Vagina (tissue), 2 donors: ENCODE measurements around the gene GPC5. TPM values are rescaled to one million over a fixed set of nuclear protein-coding genes. Genes with fewer than 3 reads are reported as not detected.
"Not testable (repeated sequence)": the region's sequence is repeated elsewhere in the genome, so short reads cannot be mapped to it uniquely, and the experiment has no call there.

Source experiments
- DNase-seq, 2 donors: peaks; one replicate each; pipeline ENCODE4 v3.0.0-alpha.2; 2017; ENCODE audit errors: extremely low spot score in 2 of 2
- H3K27ac ChIP-seq: fragments of 200-600 bp; sonication (generic); one replicate; pipeline ENCODE4 v1.5.1; 2019
- H3K27me3 ChIP-seq: fragments of 200-600 bp; sonication (generic); one replicate; pipeline ENCODE4 v1.5.1; 2019
- H3K36me3 ChIP-seq, 2 donors: fragments of 200-600 bp; sonication (generic); one replicate each; pipeline ENCODE4 v1.5.1; 2017 to 2019
- H3K4me1 ChIP-seq: fragments of 200-600 bp; sonication (generic); one replicate; pipeline ENCODE4 v1.5.1; 2019
- H3K4me3 ChIP-seq, 2 donors: fragments of 200-600 bp; sonication (generic); 1 replicate in 1 of 2; 2 replicates in 1 of 2; pipeline ENCODE4 v1.5.1; 2016 to 2019
- H3K9me3 ChIP-seq: fragments of 200-600 bp; sonication (generic); one replicate; pipeline ENCODE4 v1.5.1; 2019
- POLR2A ChIP-seq, 2 donors: fragments of 450-650 bp; IDR thresholded peaks; one replicate each; pipeline ENCODE4 v1.6.1; 2017; ENCODE audit warnings: antibody characterized with exemption in 2 of 2, mild to moderate bottlenecking in 2 of 2, moderate library complexity in 2 of 2
- POLR2AphosphoS5 ChIP-seq, 2 donors: sonication (generic); formaldehyde crosslinking; IDR thresholded peaks; one replicate each; pipeline ENCODE4 v1.9.0; 2017; ENCODE audit warnings: antibody characterized with exemption in 2 of 2, mild to moderate bottlenecking in 2 of 2, low read depth in 1 of 2; ENCODE audit not compliant: insufficient read depth in 1 of 2
- intact Hi-C: fragments of 100-400 bp; cut with DNase I; formaldehyde crosslinking; loops from one replicate; pipeline ENCODE4 v1.15.1; 2023
- total RNA-seq: library from RNA; depleted of rRNA; stranded (reverse); fragments of >200 nt; gene quantifications from one replicate; pipeline ENCODE4 v1.2.3, GENCODE V29; 2016
- TF ChIP-seq, protein P1 (sequence below), 3 experiments: fragments of 450-650 bp in 2 of 3; fragments of 200-600 bp in 1 of 3; sonication (generic) in 1 of 3; IDR thresholded peaks; one replicate each; pipeline ENCODE4 v1.5.1; 2017 to 2019; ENCODE audit warnings: antibody characterized with exemption in 3 of 3, mild to moderate bottlenecking in 2 of 3, moderate library complexity in 2 of 3

Gene GPC5
- total RNA-seq, 1 donor from 2014 or later = 1.7 TPM

DNA sequence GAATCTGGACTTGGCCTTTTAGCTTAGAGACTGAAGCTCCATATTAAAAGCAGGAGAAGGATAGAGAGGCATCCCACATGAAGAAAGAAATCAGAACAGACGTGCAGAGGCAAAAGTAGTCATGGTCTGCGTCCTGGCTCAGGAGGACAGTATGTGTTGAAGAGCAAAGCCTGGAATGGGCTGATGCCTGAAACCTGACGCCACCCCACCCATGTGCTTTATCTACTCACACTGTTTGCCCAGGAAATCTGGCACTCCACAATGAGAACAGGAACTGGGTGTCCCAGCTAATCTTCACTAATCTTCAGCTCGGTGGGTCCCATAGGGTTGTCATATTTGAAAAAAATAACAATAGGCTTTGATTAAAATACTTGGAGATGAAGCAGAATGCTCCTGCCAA lies 1279.2 kb downstream of the GPC5 start:
- TF ChIP-seq POLR2A (IDR thresholded peaks at IDR 0.05) = no peak
- no peak for DNase-seq
- no peaks in the 10 kb centered on the region for H3K27me3 ChIP-seq
- no peak overlapping the region for H3K27ac ChIP-seq
- H3K4me1 ChIP-seq = no peaks in the 10 kb centered on the region
- no peaks in the 10 kb centered on the region for H3K36me3 ChIP-seq
- H3K9me3 ChIP-seq = no peaks in the 10 kb centered on the region
- H3K4me3 ChIP-seq = no peak overlapping the region
- intact Hi-C loops = no loop called here

DNA sequence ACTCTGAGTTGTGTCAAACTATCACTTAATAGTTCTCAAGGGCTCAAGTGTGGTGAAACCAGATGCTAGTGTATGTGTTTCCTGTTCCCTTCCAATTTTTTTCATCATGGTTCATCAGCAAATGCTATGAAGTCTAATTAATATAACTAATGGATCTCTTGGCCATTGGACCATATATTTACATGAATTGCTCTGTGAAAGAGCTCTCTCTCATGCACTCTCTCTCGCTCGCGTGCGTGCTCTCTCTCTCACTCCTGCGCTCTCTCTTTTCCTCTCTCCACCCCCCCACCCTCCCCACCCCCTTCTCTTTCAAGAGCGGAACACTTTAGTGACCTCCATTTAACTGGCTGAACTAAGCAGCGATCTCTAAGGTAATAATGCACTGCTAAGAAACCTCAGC lies 1281.2 kb downstream of the GPC5 start:
- Histone ChIP-seq H3K4me3 (no peak overlapping the region), H3K9me3 (no peaks in the 10 kb centered on the region), H3K4me1 (no peaks in the 10 kb centered on the region), H3K27ac (no peak overlapping the region), H3K27me3 (no peaks in the 10 kb centered on the region), H3K36me3 (no peaks in the 10 kb centered on the region)
- no peak for DNase-seq
- TF ChIP-seq, protein P1, sequence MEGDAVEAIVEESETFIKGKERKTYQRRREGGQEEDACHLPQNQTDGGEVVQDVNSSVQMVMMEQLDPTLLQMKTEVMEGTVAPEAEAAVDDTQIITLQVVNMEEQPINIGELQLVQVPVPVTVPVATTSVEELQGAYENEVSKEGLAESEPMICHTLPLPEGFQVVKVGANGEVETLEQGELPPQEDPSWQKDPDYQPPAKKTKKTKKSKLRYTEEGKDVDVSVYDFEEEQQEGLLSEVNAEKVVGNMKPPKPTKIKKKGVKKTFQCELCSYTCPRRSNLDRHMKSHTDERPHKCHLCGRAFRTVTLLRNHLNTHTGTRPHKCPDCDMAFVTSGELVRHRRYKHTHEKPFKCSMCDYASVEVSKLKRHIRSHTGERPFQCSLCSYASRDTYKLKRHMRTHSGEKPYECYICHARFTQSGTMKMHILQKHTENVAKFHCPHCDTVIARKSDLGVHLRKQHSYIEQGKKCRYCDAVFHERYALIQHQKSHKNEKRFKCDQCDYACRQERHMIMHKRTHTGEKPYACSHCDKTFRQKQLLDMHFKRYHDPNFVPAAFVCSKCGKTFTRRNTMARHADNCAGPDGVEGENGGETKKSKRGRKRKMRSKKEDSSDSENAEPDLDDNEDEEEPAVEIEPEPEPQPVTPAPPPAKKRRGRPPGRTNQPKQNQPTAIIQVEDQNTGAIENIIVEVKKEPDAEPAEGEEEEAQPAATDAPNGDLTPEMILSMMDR (IDR thresholded peaks at IDR 0.05) = no peak
- no peak for TF ChIP-seq POLR2A (IDR thresholded peaks at IDR 0.05)
- no peak for TF ChIP-seq POLR2AphosphoS5 (IDR thresholded peaks at IDR 0.05; ENCODE audit: insufficient read depth in 1 of 2, low read depth in 1 of 2)
- intact Hi-C loops = no loop called here

DNA sequence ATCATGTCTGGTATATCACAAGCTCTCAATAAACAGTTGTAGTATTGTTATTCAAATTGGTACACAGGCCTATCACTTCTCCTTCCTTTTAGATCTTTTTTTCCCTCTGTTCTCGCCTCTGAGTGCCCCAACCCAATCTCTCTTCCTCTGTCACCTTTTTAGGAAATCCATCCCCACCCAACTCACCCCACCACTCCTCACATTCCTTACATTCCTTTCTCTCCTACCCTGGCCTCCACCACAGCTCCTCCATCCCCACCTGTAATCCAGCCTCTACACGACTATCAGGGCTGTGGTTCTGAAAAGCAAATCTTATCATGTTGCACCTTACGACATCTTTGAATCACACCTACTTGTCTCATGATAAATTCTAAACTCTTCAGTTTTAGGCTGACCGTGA lies 1282.8 kb downstream of the GPC5 start:
- intact Hi-C loops = no loop called here
- no peak overlapping the region for H3K27ac ChIP-seq
- no peaks in the 10 kb centered on the region for H3K27me3 ChIP-seq
- TF ChIP-seq POLR2AphosphoS5 (IDR thresholded peaks at IDR 0.05; ENCODE audit: insufficient read depth in 1 of 2, low read depth in 1 of 2) (no peak), POLR2A (IDR thresholded peaks at IDR 0.05) (no peak)
- TF ChIP-seq, protein P1 (IDR thresholded peaks at IDR 0.05) = no peak
- no peak for DNase-seq
- no peaks in the 10 kb centered on the region for H3K4me1 ChIP-seq
- no peaks in the 10 kb centered on the region for H3K9me3 ChIP-seq
- H3K36me3 ChIP-seq = no peaks in the 10 kb centered on the region
- no peak overlapping the region for H3K4me3 ChIP-seq

DNA sequence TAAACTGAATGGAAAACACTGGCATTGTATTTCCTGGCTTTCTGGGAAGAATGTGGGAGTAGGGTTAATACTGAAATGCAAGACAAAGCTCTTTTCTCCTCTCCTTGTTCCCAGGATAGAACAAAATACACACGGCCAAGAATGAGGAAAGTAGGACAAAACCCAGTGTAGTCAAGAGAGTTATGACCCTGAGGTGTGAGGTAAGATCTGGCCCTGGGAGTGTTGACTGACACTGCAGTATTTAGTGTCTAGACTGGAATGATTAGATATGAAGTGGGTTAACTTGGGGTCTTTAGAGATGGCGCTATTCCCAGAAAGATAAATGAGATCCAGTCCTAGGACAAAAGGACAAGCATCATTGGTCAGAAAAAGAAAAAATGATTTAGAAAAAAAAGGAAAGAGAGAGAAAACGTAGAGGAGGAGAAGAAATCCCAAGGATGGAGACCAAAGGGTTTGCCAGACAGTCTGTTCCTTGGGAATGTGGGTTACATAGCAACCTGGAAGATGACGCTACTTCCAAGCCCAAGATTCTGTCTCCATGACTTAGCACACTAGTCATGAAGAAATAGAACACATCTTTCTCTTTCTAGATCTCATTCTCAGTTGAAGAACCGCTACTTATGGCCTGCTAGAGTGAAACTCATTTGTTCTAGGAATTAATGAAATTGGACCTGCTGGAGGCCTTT lies 1284.6 kb downstream of the GPC5 start:
- H3K36me3 ChIP-seq = no peaks in the 10 kb centered on the region
- TF ChIP-seq POLR2AphosphoS5 (IDR thresholded peaks at IDR 0.05; ENCODE audit: insufficient read depth in 1 of 2, low read depth in 1 of 2) = no peak
- no peak for TF ChIP-seq POLR2A (IDR thresholded peaks at IDR 0.05)
- H3K9me3 ChIP-seq = no peaks in the 10 kb centered on the region
- intact Hi-C loops = no loop called here
- no peak overlapping the region for H3K27ac ChIP-seq
- DNase-seq = no peak
- H3K4me1 ChIP-seq = no peaks in the 10 kb centered on the region
- H3K4me3 ChIP-seq = no peak overlapping the region
- no peaks in the 10 kb centered on the region for H3K27me3 ChIP-seq

DNA sequence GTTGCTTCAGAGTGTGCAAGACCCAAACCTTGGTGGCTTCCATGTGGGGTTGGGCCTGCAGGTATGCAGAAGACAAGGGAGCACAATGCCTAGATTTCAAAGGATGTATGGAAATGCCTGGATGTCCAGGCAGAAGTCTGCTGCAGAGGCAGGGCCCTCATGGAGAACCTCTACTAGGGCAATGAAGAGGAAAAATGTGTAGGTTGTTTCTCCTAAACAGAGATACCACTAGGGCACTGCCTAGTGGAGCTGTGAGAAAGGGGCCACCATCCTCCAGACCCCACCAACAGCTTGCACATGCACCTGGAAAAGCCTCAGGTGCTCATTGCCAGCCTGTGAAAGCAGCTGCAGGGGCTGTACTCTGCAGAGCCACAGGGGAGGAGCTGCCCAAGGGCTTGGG lies 1295.6 kb downstream of the GPC5 start:
- Histone ChIP-seq H3K36me3 (no peaks in the 10 kb centered on the region), H3K4me1 (no peaks in the 10 kb centered on the region), H3K4me3 (no peak overlapping the region), H3K9me3 (no peaks in the 10 kb centered on the region), H3K27ac (no peak overlapping the region), H3K27me3 (no peaks in the 10 kb centered on the region)
- no peak for TF ChIP-seq POLR2AphosphoS5 (IDR thresholded peaks at IDR 0.05; ENCODE audit: insufficient read depth in 1 of 2, low read depth in 1 of 2)
- TF ChIP-seq, protein P1 (IDR thresholded peaks at IDR 0.05) = no peak
- no peak for TF ChIP-seq POLR2A (IDR thresholded peaks at IDR 0.05)
- intact Hi-C loops = no loop called here
- no peak for DNase-seq

DNA sequence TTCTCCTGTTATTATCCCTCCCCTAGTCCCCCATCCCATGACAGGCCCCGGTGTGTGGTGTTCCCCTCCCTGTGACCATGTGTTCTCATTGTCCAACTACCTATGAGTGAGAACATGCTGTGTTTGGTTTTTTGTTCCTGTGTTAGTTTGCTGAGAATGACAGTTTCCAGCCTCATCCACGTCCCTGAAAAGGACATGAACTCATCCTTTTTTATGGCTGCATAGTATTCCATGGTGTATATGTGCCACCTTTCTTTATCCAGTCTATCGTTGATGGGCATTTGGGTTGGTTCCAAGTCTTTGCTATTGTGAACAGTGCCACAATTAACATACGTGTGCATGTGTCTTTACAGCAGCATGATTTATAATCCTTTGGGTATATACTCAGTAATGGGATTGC lies 1297.4 kb downstream of the GPC5 start:
- H3K4me3 ChIP-seq, H3K27me3 ChIP-seq, H3K4me1 ChIP-seq, H3K27ac ChIP-seq, DNase-seq, H3K36me3 ChIP-seq, intact Hi-C loops, H3K9me3 ChIP-seq: not testable (repeated sequence)
